HG03460 (cell line): Measurements from ENCODE around the gene LRP6.

Experiments
- ATAC-seq: cut with Tn5 transposase; IDR thresholded peaks from one replicate; pipeline ENCODE4 v1.9.1; 2021; ENCODE audit not compliant: unreplicated experiment

LRP6 gene

DNA sequence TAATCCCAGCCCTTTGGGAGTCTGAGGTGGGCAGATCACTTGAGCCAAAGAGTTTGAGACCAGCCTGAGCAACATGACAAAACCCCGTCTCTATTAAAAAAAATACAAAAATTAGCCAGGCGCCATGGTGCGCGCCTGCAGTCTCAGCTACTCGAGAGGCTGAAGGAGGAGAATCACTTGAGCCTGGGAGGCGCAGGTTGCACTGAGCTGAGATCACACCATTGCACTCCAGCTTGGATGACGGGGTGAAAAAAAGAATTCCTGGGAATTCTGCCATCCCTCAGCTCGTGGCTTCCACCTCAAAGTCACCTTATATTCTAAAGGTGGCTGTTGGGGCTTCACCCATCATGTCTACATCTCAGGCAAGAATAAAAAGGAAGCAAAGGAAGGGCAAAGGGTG lies 183.2 kb downstream of the LRP6 start:
- ATAC-seq: no peak

DNA sequence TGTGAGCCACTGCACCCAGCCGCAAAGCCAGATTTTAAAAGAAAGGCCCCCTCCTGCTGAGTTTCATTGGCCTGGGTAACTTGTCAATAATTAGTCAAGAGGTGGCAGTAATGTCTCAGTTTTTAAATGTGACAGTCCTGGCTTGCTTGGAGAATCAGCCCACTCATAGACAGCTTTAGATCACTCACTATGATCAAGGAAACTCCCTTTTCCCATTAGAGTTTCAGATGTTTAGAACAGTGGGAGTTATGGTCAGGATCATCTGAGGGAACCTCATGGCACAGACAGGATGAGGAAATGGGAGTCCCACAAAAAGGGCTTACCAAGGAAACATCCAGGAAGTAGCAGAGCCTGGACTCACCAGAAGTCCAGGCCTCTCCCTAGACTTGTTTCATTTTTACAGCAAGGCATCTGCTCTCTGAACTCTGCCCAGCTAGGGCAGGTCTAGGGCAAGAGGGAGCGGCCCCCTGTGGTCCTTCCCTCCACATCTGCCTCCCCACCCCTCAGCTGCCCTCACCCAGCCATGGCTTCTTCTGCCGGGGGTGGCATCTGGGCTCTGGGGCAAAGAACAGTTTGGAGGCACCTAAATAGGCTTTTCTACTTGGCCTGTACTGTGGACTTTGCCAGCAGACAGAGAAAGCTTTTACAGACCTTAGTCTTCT lies 184.9 kb downstream of the LRP6 start:
- no peak for ATAC-seq

DNA sequence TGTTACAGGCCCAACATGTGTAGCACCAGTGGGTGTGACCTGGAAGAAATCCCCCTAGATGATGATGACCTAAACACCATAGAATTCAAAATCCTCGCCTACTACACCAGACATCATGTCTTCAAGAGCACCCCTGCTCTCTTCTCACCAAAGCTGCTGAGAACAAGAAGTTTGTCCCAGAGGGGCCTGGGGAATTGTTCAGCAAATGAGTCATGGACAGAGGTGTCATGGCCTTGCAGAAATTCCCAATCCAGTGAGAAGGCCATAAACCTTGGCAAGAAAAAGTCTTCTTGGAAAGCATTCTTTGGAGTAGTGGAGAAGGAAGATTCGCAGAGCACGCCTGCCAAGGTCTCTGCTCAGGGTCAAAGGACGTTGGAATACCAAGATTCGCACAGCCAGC lies 187.6 kb downstream of the LRP6 start:
- ATAC-seq: no peak

DNA sequence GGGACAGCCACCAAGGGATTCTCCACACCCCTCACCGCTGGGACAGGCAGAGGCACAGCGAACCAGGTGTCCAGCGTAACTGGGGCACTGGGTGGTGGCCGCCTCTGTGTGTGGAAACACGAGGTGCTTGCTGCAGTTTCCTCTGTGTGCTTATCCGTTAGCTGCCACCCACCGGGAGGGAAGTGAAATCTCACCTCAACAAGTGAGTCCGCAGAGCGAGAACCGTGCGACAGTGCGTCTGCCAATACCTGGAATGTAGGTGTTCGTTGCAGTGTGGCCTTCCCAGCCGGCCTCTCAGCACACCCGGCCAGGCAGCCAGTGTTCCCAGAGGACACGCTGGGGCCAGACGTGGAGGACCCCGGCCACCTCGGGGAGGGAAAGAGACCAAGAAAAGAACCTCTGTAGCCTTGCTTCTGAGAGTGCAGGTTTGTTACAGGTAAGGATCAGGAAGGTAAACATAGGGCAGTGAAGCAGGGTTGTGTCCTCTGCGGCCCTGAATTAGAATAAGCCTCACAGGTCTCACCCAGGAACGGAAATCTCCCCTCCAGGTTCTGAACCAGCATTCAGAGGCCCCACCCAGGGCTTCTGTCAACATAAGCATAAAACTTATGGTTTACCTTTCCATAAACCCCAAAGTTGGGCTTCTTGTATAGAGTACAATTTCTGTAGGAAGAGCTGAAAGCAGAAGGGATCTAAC lies 194.6 kb downstream of the LRP6 start:
- peak; percentile 56 for ATAC-seq

DNA sequence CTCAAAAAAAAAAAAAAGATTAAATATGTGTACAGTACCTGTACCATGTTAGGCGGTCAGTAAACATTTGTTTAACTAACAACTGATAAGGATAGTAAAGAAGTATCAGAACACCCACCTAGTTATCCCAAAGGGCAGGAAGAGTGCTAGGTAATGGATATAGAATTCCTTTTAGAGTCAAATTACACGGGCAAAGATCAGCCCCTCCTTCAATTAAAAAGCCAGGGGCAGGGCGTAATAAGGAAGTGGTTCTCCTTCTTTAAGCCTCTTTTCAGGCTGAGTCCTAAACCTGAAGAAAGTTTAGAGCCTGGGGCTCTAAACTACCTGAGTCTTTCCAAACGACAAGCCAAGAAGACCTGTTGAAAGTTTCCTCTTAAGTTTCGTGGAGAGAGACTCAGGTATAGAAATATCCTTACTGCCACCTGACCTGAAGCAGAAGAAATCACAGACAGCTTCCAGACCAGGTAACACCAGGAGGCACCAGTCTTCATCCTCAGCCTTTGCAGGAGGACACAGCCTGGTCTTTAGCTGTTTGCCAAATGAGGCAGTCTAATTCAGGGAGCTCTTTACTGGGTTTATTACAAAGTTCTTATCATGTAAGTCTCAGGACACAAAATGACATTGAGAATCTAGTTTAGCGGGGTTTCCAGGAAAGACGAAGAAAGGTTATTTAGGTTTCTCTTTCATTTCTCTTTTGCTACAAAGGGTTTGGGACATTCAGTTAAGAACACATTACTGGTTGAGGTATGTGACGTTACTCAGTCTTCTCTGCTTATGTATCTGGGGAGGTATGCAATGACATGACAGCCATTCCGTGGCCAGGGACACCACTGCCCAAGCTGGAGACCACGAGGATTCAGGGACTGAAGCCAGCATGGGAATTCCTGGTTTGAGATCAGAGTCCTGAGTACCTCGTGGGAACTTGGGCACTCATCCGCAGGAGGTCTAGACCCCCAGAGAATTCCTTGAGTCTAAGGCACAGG lies 195.9 kb downstream of the LRP6 start, which contains the start of gene BCL2L14:
Gene BCL2L14, plus strand, starts transcription at position 266 of the 983 bp plus-strand sequence. CDS start 8,367 bp downstream, outside the sequence.
- no peak for ATAC-seq

DNA sequence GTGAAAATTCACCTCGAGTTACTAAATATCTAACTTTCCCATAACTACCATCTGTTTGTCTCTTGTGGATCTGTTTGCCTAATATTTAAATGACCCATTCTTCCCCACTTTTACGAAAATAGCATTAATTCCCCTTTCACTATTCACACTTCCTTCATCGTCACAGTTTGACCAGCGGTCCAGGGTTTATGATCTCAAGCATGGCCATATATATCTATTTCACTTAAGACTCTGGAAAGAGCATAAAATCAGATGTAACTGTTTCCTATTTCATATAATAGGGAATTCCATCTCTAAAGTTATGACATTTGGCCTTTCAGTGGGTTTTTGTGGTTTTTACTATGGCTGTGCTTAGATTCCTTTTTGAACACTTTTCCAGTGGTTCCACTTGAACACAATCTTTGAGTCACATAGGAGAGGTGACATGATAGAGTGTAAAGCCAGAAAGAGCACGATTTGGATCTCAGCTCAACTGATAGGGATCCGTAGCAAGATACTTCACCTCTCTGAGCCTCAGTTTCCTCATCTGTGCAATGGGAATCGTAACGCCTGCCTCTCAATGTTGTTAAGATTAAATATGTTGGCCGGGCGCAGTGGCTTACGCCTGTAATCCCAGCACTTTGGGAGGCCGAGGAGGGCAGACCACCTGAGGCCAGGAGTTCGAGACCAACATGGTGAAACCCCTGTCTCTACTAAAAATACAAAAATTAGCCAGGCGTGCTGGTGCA lies 196.9 kb downstream of the LRP6 start:
- no peak for ATAC-seq

DNA sequence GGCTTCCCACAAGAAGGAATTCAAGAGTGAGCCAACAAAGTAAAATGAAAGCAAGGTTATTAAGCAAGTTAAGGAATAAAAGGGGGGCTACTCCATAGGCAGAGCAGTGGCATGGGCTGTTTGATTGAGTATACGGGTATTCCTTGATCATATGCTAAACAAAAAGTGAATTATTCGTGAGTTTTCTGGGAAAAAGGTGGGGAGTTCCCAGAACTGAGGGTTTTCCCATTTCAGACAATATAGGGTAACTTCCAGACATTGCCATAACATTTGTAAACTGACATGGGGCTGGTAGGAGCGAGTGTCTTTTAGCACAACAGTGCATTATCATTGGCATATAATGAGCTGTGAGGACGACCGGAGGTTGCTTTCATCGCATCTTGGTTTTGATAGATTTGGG lies 198.1 kb downstream of the LRP6 start:
- no peak for ATAC-seq
